Right lobe of liver (tissue), 4 donors: Measurements from ENCODE around the gene IRAK1BP1.

Source experiments
- CTCF ChIP-seq, 4 donors: fragments of 200-600 bp in 3 of 4; fragments of 450-650 bp in 1 of 4; IDR thresholded peaks; one replicate each; pipeline versions ENCODE4 v1.5.1 to v1.8.0; 2016 to 2022; ENCODE audit warnings: antibody characterized with exemption in 4 of 4, mild to moderate bottlenecking in 2 of 4
- POLR2A ChIP-seq: fragments of 450-650 bp; IDR thresholded peaks from one replicate; pipeline ENCODE4 v1.6.1; 2017; ENCODE audit warnings: antibody characterized with exemption, mild to moderate bottlenecking
- donor health status: DM: no; HTN: no; CAD: no.
- donor health status: DM: no; HTN: no; CAD: no.
- donor health status: DM: no; HTN: yes; CAD: no.

- TF ChIP-seq POLR2A, result no peak
- TF ChIP-seq CTCF (IDR thresholded peaks at IDR 0.05), result no peak
Measured at GRCh38 chr6:78948785-78949184, 81.4 kb downstream of the IRAK1BP1 start.
